BJ (cell line): Measurements from ENCODE around the gene POU2AF2. TPM values are rescaled to one million over a fixed set of nuclear protein-coding genes. Genes with fewer than 3 reads are reported as not detected.
A peak's percentile ranks its signal among the peaks of the same experiment; 100 is the strongest.

Experiments used
- CTCF ChIA-PET: fragments of 350-600 bp; formaldehyde crosslinking; extraction: SDS; loops from one replicate; lab custom pipeline; 2021; ENCODE audit warnings: antibody characterized with exemption, inconsistent platforms; lab: Yijun Ruan, JAX
- POLR2A ChIA-PET: fragments of 300-600 bp; sonication (Branson Sonifier 250); formaldehyde crosslinking; extraction: SDS; loops from one replicate; lab custom pipeline; 2021; ENCODE audit warnings: antibody characterized with exemption; lab: Charles Lee
- DNase-seq: peaks from one replicate; pipeline ENCODE4 v3.0.0-alpha.2; 2011; ENCODE audit warnings: low read depth
- H3K27me3 ChIP-seq: 2 replicates; pipeline ENCODE4 v1.6.0; 2011; ENCODE audit warnings: low read length; ENCODE audit not compliant: control insufficient read depth, insufficient read depth
- H3K36me3 ChIP-seq: 2 replicates; pipeline ENCODE4 v1.5.1; 2011; ENCODE audit warnings: low read length; ENCODE audit not compliant: control insufficient read depth, insufficient read depth
- H3K4me3 ChIP-seq: 2 replicates; pipeline ENCODE4 v1.5.1; 2011; ENCODE audit warnings: low read depth, mild to moderate bottlenecking, control low read depth, low read length
- CTCF ChIP-seq: IDR thresholded peaks from 2 replicates; pipeline ENCODE4 v1.5.1; 2011; ENCODE audit warnings: low read depth, mild to moderate bottlenecking, control low read depth, inconsistent platforms, low read length, moderate library complexity; ENCODE audit not compliant: insufficient read depth
- polyA plus RNA-seq: library from polyadenylated mRNA; depleted of rRNA; stranded (reverse); fragments of >200 nt; gene quantifications from 2 replicates; pipeline ENCODE4 v1.2.3, GENCODE V29; 2011

POU2AF2 gene
- polyA plus RNA-seq, 1 experiment: not detected

GRCh38 chr11:111206472-111206871, 39.1 kb upstream of the POU2AF2 start:
- no peak for TF ChIP-seq CTCF

GRCh38 chr11:111207213-111207612, 38.3 kb upstream of the POU2AF2 start:
- ChIA-PET POLR2A (no interaction called here), CTCF (no interaction called here)
- DNase-seq: no peak
- Histone ChIP-seq H3K4me3 (no peak overlapping the region), H3K36me3 (no peaks in the 10 kb centered on the region), H3K27me3 (no peaks in the 10 kb centered on the region)
- TF ChIP-seq CTCF: no peak

More at GRCh38 chr11:111206472-111206871, 39.1 kb upstream of the POU2AF2 start:
- peak; percentile 36 for DNase-seq
- ChIA-PET POLR2A (no interaction called here), CTCF (no interaction called here)
- Histone ChIP-seq H3K27me3 (no peaks in the 10 kb centered on the region), H3K36me3 (no peaks in the 10 kb centered on the region), H3K4me3 (no peak overlapping the region)

GRCh38 chr11:111209543-111210355, 35.8 kb upstream of the POU2AF2 start:
- no peak for DNase-seq
- no peak for TF ChIP-seq CTCF
- ChIA-PET POLR2A (no interaction called here), CTCF (no interaction called here)
- H3K27me3 ChIP-seq: no peaks in the 10 kb centered on the region
- no peak overlapping the region for H3K4me3 ChIP-seq
- no peaks in the 10 kb centered on the region for H3K36me3 ChIP-seq

- ChIA-PET CTCF (interaction anchor here (1.2 kb wide), 1 partner anchor 20 kb away, joined by 5 read pairs; no protein-coding TSS in a partner anchor), POLR2A (no interaction called here)
- no peaks in the 10 kb centered on the region for H3K27me3 ChIP-seq
- DNase-seq: no peak
- H3K4me3 ChIP-seq: no peak overlapping the region
- no peaks in the 10 kb centered on the region for H3K36me3 ChIP-seq
- no peak for TF ChIP-seq CTCF
Observed at GRCh38 chr11:111213256-111213655, 32.3 kb upstream of the POU2AF2 start.

GRCh38 chr11:111220721-111221120, 24.8 kb upstream of the POU2AF2 start:
- CTCF ChIA-PET: interaction anchor here (0.6 to 4.7 kb wide), 5 partner anchors 9 to 760 kb away, joined by 3 to 23 read pairs (median 3); no protein-coding TSS in a partner anchor
- Histone ChIP-seq H3K27me3 (no peaks in the 10 kb centered on the region), H3K4me3 (no peak overlapping the region), H3K36me3 (no peaks in the 10 kb centered on the region)
- DNase-seq: no peak
- POLR2A ChIA-PET: no interaction called here
- no peak for TF ChIP-seq CTCF
